ENCODE data around the gene ERG. TPM values are rescaled to one million over a fixed set of nuclear protein-coding genes. Genes with fewer than 3 reads are reported as not detected.

ERG gene
- total and polyA plus RNA-seq, 2 of the 13 experiments (the other 11 are each of a cell fraction or from before 2014, with no cell fraction given) = not detected

DNA sequence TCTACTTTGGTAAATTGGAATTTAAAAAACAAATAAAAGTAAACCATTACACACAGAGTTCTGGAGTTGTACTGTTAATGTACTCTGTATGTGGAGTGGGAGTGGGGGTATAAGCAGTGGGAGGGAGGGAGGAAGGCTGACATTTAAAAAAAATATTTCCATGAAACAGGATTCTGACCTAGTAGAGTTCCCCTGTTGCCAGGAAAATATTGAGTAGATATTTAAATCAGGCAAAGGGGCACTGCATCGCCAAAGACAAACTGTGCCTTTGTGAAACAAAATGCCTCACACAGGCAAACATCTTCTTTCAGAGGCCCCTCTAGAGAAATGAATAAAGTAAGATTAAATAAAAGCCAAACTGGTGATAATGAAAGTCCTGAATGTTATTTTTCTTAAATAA lies 87.8 kb downstream of the ERG start:
- no peaks in the 10 kb centered on the region for H3K36me3 ChIP-seq (replicated peaks in 1 of 2; ENCODE audit: control insufficient read depth in 1 of 2, insufficient read depth in 2 of 2, low read length in 2 of 2)
- no peak overlapping the region for H2AFZ ChIP-seq (ENCODE audit: low read length)
- ChIA-PET CTCF (ENCODE audit: low intra/inter-chr PET ratio, low total read pairs) (no interaction called here), POLR2A (no interaction called here)
- no TSS peak for BruUV-seq (replicated peaks)
- 77% methylated on average over 1 of the region's 1 CpG for WGBS (ENCODE audit: low lambda C conversion rate)
- ATAC-seq = no peak
- no peaks in the 10 kb centered on the region; a peak in 1 of 5 replicates for H3K27me3 ChIP-seq (ENCODE audit: control insufficient read depth in 1 of 2, insufficient read depth in 2 of 2, low read length in 2 of 2)
- H4K20me1 ChIP-seq (ENCODE audit: insufficient read depth, low read length) = no peaks in the 10 kb centered on the region
- no peak overlapping the region for H3K4me2 ChIP-seq (ENCODE audit: low read depth, low read length)
- in situ Hi-C loops (cut with HindIII; ENCODE audit: extremely low pct_ligation_motif_present, low pct_unique_long_range_greater_than_20kb) = no loop called here
- H3K4me1 ChIP-seq (ENCODE audit: insufficient read depth, low read length) = no peaks in the 10 kb centered on the region
- no peaks in the 10 kb centered on the region for H3K9me3 ChIP-seq (ENCODE audit: low read length)
- no peak for DNase-seq (ENCODE audit: low spot score)
- FAIRE-seq = no peak
- H3K79me2 ChIP-seq (ENCODE audit: insufficient read depth, low read length) = no peaks in the 10 kb centered on the region
- no peak overlapping the region for H3K9ac ChIP-seq (ENCODE audit: insufficient read depth, low read depth, low read length)
- no peak for TF ChIP-seq SOX6 (IDR thresholded peaks at IDR 0.05)
- no peak for TF ChIP-seq SOX6 (CRISPR knock-in tag; IDR thresholded peaks at IDR 0.05)
- no peak for TF ChIP-seq ZSCAN20 (CRISPR knock-in tag; IDR thresholded peaks at IDR 0.05; ENCODE audit: borderline replicate concordance)
- TF ChIP-seq ZNF598 (CRISPR knock-in tag; IDR thresholded peaks at IDR 0.05; ENCODE audit: borderline replicate concordance) = no peak
- TF ChIP-seq JARID2 (CRISPR knock-in tag; IDR thresholded peaks at IDR 0.05; ENCODE audit: insufficient replicate concordance) = no peak
- no peak for TF ChIP-seq TIGD3 (CRISPR knock-in tag; IDR thresholded peaks at IDR 0.05; ENCODE audit: borderline replicate concordance)
- TF ChIP-seq ZNF512 (CRISPR knock-in tag; IDR thresholded peaks at IDR 0.05) = no peak
- TF ChIP-seq NPAS2 (CRISPR knock-in tag; IDR thresholded peaks at IDR 0.05; ENCODE audit: borderline replicate concordance) = no peak
- TF ChIP-seq ZNF546 (CRISPR knock-in tag; conservative IDR thresholded peaks at IDR 0.05) = no peak
- TF ChIP-seq ZNF605 (CRISPR knock-in tag; IDR thresholded peaks at IDR 0.05) = no peak
- no peak overlapping the region for H3K27ac ChIP-seq (ENCODE audit: extremely low read length, insufficient read depth, low read length)
- H3K4me3 ChIP-seq (replicated peaks in 1 of 3; ENCODE audit: insufficient read depth in 1 of 3, low read depth in 2 of 3, low read length in 3 of 3) = no peak overlapping the region
- intact Hi-C loops (cut with micrococcal nuclease; ENCODE audit: unreplicated experiment) = no loop called here

All from HepG2 (cell line).